Stimulated activated CD4-positive, alpha-beta T cell treated with anti-CD3 and anti-CD28 coated beads, TNF-alpha, amount 100 ng/mL, for 1 hour (primary cell): Measurements from ENCODE around the gene GSAP.
"Not testable (repeated sequence)": the region's sequence is repeated elsewhere in the genome, so short reads cannot be mapped to it uniquely, and the experiment has no call there.

ENCODE experiments used
- DNase-seq, 3 donors: peaks; one replicate each; pipeline ENCODE4 v3.0.0-alpha.2; 2020; ENCODE audit warnings: low read depth in 3 of 3, low spot score in 1 of 3

GSAP gene, protein sequence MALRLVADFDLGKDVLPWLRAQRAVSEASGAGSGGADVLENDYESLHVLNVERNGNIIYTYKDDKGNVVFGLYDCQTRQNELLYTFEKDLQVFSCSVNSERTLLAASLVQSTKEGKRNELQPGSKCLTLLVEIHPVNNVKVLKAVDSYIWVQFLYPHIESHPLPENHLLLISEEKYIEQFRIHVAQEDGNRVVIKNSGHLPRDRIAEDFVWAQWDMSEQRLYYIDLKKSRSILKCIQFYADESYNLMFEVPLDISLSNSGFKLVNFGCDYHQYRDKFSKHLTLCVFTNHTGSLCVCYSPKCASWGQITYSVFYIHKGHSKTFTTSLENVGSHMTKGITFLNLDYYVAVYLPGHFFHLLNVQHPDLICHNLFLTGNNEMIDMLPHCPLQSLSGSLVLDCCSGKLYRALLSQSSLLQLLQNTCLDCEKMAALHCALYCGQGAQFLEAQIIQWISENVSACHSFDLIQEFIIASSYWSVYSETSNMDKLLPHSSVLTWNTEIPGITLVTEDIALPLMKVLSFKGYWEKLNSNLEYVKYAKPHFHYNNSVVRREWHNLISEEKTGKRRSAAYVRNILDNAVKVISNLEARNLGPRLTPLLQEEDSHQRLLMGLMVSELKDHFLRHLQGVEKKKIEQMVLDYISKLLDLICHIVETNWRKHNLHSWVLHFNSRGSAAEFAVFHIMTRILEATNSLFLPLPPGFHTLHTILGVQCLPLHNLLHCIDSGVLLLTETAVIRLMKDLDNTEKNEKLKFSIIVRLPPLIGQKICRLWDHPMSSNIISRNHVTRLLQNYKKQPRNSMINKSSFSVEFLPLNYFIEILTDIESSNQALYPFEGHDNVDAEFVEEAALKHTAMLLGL

DNA sequence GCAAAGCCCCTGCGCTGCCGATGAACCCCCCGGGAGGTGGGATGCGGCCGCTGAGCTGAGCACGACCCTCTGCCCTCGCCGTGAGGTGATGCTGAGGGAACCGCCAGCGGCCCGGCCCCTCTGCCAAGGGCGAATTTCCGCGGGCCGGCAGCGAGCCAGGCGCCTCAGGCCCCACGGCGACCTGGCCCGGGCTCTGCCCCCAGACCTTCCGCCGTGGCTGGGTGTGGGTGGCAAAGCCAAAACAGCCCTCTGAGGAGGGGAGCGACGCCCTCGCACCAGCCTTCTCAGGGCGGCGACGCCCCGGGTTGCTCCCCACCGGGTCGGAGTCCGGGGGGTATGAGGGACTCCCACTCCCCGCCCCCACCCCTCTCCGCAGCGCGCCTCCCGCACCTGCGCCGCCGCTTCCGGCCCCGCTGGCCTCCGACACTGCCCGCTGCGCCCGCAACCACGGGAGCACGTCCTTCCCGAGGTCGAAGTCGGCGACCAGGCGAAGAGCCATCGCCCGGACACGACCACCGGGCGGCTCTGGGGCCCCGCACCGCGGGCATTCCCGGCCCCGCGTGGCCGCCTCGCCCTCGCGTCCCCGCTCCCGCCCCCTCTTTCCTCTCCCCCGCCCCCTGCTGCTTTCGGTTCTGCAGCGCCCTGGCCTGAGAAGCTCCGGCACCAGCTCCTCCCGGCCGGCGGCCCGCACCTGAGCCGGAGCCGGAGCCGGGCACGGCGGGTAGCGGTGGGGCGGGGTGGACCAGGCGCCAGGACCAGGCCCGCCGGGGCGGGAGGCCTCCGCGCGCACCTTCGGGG, at the start of gene GSAP:
TSS of gene GSAP (minus strand) at position 527 of the 798 bp plus-strand sequence. CDS start at position 499, 28 bp downstream.
- DNase-seq, result peak in 2 of 3 donors; percentile 20 to 25

DNA sequence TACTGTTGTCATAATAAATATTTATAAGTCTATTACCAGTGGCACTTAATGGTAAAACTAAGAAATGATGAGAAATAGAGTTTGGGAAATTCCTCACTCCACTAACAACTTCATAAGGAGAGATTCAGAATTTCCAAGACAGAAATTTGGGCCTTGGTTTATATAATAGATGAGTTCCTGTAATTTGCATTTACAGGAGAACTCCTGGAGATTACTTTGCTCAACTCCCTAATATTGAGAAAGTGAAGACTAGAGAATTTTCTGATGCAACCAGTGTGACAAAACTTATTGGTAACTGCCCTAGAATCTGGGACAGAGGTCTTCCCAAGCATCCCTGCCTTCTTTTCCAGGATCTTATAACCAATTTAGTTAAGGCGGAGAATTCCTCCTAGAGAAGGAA, 49.1 kb upstream of the GSAP start:
- DNase-seq, result no peak

DNA sequence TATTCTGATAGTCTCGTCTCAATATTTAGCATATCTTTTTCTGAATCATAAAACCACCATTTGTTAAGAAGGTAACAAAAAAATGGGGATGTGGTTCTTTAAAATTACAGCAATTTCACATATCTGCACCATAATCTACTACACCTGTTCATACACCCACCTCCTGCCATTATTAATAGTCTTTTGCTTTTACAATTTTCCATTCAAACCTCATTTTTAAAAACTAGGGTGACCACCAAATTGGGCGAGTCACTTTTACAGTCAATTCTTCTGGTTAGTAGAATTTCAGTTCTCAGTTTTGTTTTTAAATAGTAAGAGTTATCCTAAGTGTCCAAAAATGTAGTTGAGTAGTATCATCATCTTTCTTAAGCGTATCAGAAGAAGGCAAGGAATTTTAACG, 48.4 kb upstream of the GSAP start:
- DNase-seq, result no peak

DNA sequence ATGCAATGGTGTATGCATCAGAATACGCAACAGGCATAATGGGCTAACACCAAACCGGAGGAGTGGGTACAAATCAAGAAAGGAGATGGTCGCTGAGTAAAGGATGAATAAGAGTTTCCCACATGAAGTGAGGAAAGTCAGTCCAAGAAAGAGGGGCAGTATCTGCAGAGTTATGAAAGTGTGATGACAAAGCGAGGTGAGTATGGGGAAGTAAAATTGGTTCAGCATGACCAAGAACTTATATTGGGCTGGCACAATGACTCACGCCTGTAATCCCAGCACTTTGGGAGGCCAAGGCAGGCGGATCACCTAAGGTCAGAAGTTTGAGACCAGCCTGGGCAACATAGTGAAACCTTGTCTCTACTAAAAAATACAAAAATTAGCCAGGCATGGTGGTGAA, 47.5 kb upstream of the GSAP start:
- DNase-seq, result not testable (repeated sequence)

DNA sequence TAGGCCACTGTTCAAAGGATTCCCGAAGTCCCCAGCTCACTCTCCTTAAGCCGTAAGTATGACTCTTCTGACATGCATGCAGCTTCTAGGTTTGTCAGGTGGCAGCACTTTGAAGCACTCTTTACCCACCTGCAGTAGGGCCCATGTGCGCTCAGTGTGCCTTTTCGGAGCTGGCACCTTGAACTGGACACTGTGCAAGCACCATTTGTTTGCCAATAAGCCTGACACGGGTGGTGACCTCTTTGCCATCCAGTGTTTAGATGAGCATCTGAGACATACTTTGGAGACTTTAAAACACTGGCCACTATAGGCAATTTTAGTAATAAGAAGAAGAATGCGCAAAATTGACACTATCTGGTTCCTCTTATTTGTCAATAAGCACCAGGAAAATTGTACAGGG, 45.7 kb upstream of the GSAP start:
- no peak for DNase-seq

DNA sequence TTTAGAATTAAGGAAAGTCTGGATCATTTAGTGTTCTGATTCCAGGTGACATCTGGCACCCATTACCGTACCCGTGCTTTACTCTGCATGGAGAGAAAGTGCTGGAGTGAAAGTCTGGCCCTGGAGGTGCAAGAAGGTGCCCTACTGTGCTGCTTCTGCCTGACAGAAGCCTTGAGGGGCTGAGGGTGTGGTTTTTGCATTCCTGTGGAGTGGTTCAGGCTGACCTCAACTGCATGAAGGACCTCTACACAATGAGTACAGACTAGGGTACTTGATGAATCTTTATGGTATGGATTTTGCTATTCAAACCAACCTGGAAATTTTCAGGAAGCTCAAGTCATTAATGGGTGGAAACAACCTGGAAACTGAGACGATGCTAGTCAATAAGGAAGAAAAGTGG, 45.1 kb upstream of the GSAP start:
- no peak for DNase-seq

DNA sequence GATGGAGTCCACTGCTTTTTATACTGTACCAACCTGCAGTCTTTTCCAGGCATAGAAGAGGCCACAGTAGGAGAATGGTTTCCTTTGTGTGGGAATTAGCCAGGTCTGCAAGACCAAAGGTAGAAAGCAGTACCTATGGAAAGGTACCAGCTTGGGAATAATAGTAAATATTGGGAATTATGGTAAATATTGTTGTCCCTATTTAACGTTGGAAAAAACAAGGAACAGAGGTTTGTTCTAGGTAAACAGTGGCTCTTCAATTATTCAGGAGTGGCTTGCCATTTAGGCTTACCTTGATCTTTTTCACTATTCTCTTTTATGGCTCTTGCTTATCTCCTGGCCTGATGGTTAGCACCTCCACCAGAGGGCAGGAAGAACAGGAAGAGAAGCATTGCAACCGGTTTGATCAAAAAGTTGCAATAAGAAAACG, 43.9 kb upstream of the GSAP start:
- no peak for DNase-seq

DNA sequence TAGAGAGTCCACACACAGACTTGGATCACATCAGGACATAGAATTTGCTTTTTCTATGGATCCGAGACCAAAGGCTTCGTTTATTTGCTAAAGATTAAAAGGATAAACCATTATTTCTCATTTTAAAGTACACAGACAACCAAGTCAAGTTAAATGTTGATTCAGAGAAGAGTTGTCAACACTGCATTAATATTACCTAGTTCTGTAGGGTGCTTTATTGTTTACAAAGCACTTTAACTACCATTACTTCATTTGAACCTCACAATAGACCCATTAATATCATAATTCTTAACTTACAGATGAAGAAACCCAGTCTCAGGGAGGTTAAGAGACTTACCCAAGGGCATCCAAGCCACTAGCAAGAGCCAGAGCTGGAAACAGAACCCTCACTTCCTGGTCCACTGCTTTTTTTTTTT, 43.2 kb upstream of the GSAP start:
- no peak for DNase-seq

DNA sequence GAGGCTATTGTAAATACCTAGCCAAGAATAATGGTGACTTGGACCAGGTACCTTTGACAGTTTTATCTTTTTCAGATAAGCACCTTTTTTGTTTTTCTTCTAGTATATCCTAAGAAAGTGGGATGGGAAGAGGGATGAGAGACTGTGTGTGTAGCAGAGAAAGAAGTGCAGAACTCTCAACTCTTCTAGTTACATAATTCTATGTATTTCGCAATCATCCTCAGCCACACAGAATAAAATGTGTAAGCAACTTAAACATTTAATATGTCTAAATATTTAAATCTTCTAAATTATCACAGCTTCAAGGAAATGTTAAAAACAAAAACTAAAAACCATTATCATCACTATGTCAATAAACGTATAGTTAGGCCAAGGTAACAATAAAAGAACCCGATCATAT, 42.6 kb upstream of the GSAP start:
- DNase-seq, result no peak

DNA sequence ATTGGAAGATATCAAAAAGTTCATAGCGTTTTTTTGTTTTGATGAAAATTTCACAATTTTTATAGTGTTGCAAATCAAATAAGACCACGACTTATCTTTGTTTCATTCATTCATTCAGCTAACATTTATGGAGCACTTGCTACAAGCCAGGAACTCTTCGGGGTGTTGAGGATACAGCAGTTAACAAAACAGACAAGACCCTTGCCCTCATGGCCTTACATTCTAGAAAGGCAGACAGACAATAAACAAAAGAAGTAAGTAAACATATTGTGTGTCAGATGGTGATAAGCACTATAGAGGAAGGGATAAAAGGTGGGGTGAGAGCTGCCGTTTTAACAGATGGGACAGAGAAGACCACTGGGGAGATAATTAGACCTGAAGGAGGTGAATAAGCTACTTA, 41.6 kb upstream of the GSAP start:
- no peak for DNase-seq

DNA sequence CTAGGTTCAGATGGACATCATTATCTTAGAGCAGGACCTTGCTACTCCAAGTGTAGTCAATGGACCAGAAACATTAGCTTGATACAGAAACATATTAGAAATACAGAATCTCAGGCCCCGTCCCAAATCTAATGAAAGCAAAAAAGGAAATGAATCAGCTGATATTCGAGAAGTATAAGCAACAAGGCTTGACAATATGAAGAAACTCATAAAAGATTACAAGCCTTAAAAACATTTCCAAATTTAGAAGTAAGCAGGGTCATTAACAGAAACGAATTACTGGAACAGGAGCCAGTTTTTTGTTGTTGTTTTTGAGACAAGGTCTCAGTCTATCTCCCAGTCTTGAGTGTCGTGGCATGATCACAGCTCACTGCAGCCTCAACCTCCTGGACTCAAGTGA, 40.5 kb upstream of the GSAP start:
- no peak for DNase-seq

DNA sequence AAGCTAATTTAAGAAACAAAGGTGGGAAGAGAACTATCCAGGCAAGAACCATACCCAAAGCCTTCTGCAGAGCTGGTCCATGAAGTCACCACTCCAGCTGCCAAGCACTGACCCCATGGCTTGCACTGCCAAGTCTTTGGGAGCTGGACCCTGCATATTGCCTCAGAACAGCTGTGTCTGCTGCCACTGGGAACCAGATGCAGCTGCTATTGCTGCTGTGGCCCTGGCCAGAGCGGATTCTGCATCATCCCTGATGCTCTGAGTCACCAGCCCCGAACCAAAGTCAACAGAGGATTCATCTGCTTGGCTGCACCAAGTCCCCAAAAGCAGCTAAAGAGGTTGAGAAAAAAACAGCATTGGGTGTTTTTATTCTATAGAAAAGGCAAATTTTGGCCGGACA, 39.2 kb upstream of the GSAP start:
- DNase-seq, result no peak

DNA sequence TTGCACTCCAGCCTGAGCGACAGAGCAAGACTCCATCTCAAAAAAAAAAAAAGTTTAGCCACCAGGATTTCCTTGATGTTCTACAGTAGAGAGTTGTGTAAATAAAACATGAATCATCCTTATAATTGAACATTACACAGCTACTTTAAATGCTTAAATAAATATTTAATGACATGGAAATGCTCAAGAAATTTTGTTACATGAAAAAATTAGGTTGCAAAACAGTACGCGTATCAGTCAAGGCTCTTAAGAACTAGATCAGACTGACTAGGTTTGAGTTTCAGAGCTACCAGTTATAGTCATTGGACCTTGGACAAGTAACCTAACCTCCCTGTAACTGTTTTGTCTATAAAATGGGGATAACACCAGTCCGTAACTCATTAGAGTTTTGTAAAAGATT, 38.7 kb upstream of the GSAP start:
- no peak for DNase-seq

DNA sequence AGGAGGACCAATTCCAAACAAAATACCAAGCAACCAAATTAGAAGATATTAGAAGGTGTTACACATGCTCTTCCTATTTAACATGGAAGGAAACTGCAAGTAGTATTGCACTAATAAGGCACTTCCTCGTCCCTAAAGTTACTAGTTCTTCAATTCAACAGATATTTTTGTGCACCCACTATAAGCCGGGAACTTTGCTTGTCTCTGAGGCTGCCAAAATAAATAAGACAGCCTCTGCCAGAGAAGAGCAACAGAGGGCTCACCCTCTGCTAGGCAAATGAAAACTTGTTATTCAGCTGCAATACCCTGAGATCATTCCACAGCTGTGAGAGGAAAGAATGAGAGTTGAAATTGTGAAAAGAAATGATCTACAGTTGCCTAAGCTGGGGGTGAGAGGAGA, 37.4 kb upstream of the GSAP start:
- no peak for DNase-seq

DNA sequence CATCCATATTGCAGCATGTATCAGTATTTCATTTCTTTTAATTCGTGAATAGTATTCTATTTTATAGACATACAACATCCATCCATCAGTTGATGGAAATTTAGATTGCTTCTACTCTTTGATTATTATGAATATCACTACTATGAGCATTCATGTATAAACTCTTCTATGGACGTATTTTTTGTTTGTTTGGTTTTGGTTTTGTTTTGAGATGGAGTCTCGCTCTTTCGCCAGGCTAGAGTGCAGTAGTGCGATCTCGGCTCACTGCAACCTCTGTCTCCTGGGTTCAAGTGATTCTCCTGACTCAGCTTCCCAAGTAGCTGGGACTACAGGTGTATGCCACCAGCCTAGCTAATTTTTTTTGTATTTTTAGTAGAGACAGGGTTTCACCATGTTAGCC, 35.8 kb upstream of the GSAP start:
- not testable (repeated sequence) for DNase-seq

DNA sequence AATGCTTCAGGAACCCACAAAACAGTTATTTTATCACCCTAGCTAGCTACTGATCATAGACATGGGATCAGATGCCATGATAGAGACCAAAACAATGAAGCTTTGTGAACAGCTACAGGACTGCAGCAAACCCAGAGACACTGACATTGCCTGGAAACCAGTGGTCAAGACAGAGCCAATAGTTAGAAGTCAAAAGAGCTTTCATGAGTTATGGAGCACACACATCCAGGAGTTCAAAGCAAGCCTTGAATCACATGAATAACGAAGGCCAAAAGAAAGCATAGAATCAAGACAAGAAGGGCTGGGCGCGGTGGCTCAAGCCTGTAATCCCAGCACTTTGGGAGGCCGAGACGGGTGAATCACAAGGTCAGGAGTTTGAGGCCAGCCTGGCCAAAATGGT, 34.5 kb upstream of the GSAP start:
- no peak for DNase-seq

DNA sequence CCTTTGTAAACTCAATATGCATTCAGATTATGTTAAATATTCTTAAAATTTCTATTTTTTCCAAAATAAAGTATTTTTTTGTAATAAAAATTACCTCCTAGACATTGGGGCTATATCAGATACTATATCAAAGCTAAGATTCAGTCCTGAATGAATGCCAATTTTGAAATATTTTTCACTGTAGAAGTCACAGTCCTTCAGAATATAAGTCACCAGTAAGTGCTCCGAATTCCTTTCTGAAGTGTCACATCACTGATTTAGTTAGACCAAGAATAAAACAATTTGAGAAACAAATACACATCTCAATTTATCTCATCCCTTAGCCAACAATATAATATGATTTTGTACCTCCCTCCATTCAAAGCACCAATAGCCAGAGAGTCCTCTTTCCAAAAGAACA, 33.9 kb upstream of the GSAP start:
- no peak for DNase-seq

DNA sequence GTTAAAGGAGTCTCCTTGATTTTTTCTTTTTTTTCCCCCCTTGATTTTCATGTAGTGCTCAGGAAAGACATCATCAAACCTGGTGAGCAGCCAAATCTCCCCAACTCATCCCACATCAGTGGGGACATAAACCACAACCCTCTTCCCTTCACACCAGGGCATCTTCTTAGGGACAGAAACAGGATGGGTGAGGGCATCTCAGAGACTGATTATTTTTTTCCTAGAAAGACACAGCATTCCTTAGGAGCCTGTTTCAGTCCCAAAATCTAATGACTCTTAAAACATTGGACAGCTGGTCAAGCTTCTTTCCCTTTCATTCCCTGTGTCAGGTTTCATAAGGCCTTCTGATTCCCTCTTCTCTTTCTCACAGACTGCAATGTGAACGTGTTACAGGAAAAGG, 31.5 kb upstream of the GSAP start:
- DNase-seq, result no peak

DNA sequence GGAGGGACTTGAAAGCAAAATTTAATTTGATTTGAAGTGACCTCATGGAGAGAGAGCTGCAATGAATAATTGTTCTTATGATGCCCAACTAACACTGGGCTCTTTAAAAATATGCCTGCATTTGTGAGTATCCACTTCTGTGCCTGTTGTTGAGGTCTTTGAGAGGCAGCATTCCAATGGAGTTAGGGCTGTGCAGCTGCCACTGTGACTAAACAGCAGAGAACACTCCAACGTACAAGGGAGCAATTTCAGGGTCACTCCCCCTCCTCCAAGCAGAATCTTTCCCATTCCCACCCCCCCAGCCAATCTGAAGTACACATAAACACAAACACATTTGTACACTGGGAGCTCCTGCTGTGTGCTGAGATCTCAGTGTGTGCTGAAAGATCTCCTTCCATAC, 28.0 kb upstream of the GSAP start:
- no peak for DNase-seq

DNA sequence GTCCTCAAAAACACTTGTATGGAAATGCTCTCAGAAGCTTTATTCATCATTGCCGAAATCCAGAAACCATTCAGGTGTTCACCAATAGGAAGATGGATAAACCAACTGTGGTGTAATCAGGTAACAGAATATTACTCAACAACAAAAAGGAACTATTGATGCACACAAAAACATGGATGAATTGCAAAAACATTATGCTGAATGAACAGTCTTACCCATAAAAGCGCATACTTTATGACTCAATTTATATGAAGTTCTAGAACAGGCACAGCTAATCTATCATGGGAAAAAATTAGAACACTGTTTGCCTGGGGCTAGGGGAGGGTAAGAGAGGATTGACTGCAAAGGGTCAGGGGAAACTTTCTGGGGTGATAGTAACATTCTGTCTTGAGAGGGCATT, 26.9 kb upstream of the GSAP start:
- DNase-seq, result no peak

DNA sequence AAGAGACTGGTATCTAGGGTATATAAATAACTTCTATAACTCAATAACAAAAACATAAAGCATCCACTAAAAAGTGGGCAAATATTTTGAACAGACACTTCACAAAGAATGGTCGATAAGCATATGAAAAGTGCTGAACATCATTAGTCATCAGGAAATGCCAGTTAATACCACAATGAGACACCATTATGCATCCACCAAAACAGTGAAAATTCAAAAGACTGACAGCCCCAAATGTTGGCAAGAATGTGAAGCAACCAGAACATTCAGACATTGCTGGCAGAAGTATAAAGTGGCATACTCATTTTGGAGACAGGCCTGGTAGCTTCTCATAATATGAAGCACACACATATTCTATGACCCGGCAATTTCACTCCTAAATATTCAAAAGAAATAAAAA, 26.5 kb upstream of the GSAP start:
- DNase-seq, result no peak

DNA sequence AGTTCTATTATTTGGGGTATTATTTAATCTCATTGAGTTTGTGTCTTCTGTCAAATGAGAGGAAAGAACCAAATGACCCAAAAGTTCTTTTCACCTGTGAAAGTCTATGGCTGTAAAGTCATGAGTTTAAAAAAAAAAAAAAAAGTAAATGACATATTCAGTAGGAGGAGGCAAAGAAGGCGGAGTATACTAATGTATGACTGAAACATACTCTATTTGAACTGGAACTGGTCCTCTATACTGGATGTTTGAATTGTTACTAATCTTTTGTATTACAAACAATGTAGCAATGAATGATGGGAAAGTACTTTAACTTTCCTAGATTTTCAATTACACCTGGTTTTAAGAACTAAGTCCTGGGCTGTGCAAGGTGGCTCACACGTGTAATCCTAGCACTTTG, 24.9 kb upstream of the GSAP start:
- no peak for DNase-seq
